ENCODE results near the gene DIAPH3.

DNA sequence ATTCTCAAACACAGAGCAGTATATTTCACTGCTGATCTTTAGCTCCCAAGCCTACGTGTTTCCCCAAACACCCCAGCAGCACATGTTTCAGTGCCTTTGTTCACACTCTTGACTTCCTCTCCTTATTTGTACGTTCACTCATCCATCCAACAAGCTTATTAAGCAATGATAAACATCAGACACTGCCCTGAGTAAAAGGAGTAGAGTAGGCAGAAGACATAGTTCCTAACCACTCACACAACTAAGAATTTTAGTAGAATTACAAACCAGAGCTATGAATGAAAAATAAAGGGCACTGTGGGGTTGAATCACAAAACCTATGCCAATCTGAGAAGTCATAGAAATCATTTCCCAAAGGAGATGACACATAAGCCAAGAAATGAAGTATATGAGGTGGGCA is 213.5 kb downstream of the DIAPH3 start:
- TF ChIP-seq, protein P1, sequence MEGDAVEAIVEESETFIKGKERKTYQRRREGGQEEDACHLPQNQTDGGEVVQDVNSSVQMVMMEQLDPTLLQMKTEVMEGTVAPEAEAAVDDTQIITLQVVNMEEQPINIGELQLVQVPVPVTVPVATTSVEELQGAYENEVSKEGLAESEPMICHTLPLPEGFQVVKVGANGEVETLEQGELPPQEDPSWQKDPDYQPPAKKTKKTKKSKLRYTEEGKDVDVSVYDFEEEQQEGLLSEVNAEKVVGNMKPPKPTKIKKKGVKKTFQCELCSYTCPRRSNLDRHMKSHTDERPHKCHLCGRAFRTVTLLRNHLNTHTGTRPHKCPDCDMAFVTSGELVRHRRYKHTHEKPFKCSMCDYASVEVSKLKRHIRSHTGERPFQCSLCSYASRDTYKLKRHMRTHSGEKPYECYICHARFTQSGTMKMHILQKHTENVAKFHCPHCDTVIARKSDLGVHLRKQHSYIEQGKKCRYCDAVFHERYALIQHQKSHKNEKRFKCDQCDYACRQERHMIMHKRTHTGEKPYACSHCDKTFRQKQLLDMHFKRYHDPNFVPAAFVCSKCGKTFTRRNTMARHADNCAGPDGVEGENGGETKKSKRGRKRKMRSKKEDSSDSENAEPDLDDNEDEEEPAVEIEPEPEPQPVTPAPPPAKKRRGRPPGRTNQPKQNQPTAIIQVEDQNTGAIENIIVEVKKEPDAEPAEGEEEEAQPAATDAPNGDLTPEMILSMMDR (IDR thresholded peaks at IDR 0.05; ENCODE audit: low read depth, low read length, poor library complexity, severe bottlenecking) = no peak
- TF ChIP-seq EZH2phosphoT487 (IDR thresholded peaks at IDR 0.05; ENCODE audit: borderline replicate concordance, low read length) = no peak

All from DOHH2 (cell line).